GM19023 (cell line): Measurements from ENCODE around the gene CAMTA1.

ENCODE experiments used
- ATAC-seq: cut with Tn5 transposase; IDR thresholded peaks from one replicate; pipeline ENCODE4 v1.9.1; 2021; ENCODE audit warnings: mild to moderate bottlenecking, moderate library complexity; ENCODE audit not compliant: unreplicated experiment

CAMTA1 gene

DNA sequence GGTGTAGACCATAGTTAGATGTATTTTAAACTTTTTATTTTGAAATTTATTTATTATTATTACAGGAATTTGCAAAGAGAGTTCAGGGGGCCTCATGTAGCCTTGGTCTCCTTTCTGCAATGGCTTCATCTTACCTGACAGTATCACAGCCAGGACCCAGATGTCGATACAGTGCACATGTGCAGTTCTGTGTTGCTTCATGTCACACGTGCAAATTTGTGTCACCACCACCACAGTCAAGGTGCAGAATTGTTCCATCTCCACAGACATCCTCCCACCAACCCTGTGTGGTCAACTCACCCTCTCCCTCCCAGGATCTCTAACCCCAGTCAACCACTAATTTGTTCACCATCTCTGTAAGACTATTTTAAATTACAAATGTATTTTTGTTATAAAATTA is 184.5 kb downstream of the CAMTA1 start:
- ATAC-seq: no peak

DNA sequence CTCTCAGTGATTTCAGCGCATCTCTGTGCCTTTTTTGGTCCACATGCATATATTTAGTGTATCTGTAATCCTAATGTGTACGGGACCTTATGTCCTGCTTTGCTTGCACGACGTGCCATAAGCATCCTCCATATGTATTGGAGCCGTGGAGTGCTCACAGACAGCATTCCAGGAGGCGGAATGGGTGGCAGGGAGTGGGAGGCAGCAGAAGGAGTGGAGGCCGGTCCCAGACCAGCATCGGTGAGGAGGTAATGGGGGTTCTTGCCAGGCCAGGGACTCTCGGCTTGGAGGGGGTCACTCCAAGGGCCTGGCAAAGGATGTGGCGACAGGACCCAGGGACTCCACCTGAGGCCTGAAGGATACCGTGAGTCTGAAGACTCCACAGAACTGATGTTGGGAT is 185.0 kb downstream of the CAMTA1 start:
- ATAC-seq: no peak

DNA sequence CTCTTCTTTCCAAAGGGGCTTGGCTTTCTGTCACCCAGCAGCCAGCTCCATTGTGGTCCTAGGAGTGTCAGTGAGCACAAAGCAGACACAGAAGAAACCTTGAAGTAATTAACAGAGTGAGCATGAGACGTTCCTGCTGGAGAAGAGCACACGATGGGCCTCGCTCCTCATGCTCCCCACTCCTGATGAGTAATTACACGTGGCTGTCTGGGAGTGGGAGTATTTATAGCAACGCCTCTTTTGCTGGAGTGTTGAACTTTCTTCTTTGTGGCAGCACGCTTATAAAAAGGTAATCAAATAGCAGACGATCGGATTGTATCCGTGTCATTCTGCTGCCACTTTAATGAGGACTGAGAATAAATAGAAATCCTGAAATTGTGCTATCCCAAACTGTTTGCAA is 185.8 kb downstream of the CAMTA1 start:
- ATAC-seq: no peak

DNA sequence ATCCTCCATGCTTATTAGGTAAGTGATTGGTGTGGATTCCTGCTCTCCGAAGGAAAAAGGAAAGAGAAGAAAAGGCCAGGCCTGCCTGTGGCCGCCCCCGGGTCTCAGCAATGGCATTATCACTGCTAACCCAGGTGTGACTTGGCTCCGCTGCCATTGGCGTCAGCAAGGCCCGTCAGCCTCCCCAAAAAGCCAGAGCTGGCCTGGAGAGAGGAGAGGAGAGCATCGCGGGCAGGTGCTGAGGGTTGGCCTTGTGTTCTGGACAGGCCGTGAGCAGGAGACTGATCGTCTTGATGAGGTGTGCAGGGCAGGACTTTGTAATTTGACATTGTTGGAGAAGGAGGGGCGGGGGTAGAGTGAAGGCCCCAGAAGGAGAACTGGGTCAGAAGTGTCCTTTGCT is 186.4 kb downstream of the CAMTA1 start:
- ATAC-seq: no peak

DNA sequence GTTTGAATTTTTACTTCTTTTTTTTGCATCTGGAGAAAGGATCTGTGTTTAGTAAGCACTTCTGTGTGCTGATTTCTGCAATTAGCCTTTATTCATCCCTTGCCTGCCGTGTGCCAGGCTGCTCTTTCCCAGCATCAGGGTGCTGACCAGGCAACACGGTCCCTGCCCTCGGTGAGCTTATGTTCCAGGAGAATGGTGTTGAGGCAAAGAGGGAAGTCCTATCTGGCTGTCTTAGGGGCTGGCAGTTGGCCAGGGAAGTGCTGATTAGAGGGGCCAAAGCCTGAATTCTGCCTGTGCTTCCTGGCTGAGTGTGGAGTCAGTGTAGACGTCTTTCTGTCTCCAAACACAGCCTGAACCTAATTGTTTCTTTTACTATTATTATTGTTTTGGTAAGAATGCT is 187.1 kb downstream of the CAMTA1 start:
- no peak for ATAC-seq

DNA sequence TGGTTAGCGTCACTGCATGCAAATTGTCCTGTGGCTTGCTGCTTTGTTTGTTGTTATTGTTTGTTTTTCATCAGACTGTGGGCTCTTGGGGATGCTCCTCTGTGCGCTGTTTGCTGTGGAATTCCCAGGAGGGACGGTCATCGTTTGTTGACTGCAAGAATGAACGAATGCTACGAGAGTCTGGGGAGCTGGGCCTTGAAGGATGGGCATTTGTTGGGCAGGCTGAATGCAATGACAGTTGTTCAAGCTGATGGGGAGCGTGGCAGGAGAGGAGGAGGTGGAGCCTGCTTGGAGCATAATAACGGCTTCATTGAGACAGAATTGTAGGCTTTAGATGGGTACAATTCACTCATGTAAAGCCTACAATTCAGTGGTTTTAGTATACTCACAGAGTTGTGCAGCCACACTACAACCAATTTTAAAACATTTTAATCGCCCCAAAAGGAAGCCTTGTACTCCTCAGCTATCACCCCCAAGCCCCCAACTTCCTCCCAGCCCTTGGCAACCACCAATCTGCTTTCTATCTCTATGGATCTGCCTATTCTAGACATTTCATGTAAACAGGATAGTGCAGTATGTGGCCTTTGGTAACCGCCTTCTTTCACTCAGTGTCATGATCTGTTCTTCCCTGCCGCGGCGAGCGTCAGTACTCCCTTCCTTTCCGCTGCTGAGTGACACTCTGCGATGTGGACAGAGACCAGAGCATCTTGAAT is 190.2 kb downstream of the CAMTA1 start:
- no peak for ATAC-seq

DNA sequence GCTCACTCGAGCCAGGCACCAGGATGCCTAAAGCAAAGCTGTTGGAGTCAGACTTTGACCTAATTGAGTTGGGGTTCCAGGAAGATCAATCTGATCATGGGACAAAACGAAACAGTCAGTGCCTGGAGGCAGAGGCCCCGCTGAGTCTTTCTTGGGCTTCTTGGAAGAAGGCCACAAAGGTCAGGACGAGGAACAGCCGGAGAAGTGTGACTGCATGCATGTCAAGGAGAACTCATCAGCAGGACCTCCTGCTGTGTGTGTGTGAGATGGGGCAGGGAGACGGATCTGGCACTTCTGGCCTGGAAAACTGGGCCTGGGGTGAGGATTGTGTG is 190.8 kb downstream of the CAMTA1 start:
- ATAC-seq: no peak

DNA sequence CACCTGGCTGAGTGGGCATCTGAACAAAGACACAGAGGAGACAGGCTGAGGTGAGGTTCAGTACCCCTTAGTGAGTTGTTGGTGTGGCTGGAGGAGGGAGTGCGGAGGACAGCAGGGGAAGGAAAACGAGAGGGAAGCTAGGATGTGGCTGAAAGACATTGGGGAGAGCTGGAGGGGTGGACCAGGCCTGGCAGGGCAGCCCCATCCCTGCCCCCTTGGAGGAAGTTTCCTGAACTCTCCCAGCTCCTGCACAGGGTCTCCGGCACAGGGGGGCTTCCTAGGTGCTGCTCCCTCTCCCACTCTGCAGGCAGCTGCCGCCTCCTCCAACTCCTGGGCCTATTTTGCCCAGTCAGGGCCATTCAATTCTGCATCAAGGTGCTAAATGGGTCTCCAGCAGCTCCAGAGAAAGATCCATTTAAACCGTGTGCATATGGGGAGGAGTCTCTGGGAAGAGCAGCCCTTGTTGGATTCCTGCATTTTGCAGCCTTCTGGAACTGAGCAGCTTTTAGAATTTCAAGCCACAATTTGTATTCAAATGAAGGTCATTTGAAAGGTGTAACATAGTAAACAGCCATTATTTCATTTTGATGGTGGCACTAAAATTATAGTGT is 193.9 kb downstream of the CAMTA1 start:
- ATAC-seq: no peak

DNA sequence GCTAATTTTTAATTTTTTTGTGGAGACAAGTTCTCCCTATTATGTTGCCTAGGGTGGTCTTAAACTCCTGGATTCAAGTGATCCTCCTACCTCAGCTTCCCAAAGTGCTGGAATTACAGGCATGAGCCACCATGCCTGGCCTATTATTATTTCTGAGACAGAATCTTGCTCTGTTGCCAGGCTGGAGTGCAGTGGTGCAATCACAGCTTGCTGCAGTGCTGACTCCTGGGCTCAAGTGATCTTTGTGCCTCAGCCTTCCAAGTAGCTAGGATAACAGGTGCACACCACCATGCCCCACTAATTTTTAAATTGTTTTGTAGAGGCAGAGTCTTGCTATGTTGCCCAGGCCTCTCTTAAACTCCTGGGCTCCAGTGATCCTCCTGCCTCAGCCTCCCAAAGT is 196.3 kb downstream of the CAMTA1 start:
- no peak for ATAC-seq

DNA sequence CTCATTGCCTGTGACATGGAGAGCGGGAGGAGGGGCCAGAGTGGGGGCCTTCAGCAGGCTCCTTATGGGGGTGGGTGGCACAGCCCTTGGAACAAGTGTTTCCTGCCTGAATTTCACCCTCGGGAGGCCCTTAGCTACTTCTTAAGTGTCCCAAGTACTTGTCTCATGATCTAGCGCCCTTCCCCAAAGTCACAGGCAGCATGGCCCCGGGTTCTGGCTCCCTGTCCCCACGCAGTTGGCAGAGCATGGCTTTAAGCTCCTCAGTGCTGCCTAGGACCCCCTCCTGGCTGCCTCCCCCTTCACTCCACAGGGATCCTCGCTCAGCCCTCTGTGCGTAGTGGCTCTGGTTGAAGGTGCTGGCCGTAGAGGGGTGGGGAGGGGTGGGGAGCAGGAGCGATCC is 197.2 kb downstream of the CAMTA1 start:
- ATAC-seq: no peak

DNA sequence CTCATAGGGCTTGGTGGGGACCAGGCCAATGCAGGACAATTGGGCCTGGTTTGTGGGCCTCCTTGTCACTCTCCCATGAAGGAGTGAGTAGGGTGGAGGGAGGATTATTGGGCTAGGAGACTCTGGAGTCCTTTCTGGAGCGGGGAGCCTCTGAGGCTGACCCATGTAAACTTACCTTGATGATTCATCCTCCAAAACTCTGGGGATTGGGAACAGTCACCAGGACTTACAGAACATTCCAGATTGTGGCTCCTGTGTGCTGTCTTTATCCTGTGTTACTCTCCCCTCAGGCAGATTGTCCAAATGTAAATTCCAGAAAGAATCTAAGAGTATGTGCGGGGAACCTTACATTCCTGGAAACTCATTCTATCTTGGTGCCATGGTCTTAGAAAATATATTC is 197.6 kb downstream of the CAMTA1 start:
- no peak for ATAC-seq

DNA sequence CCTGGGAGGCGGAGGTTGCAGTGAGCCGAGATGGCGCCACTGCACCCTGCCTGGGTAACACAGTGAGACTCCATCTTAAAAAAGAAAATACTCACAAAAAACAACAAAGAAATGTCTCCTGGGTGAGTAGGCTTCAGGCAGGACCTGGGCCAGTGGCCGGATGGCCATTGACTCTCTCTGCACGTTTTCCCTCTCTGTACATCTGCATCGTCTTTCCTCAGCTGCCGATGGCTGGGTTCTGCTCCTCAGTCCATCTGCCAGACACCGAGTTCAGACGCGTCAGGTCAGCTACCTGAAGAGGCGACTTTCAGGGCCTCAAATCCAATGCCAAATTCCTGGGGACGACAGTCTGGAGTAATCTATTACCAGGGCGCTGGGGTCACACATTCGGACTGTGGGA is 199.3 kb downstream of the CAMTA1 start:
- ATAC-seq: no peak

DNA sequence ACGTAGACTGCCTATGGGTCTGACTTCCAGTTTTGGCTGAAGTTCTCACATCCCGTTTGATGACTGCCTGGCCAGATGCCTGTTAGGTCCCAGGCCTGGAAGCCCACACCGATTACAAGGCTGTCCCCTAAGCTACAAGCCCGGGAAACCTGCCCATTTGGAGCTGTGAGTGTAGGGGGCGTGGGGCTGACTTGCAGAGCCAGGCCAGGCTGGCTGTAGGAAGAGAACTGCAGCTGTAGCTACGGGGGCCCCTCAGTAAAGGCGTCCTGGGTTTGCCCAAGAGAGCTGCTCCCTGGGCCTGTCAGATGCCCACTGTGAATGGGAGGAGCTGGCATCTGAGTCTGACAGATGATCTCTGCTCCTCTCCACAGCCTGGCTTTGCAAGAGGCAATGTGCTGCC is 199.7 kb downstream of the CAMTA1 start:
- no peak for ATAC-seq

DNA sequence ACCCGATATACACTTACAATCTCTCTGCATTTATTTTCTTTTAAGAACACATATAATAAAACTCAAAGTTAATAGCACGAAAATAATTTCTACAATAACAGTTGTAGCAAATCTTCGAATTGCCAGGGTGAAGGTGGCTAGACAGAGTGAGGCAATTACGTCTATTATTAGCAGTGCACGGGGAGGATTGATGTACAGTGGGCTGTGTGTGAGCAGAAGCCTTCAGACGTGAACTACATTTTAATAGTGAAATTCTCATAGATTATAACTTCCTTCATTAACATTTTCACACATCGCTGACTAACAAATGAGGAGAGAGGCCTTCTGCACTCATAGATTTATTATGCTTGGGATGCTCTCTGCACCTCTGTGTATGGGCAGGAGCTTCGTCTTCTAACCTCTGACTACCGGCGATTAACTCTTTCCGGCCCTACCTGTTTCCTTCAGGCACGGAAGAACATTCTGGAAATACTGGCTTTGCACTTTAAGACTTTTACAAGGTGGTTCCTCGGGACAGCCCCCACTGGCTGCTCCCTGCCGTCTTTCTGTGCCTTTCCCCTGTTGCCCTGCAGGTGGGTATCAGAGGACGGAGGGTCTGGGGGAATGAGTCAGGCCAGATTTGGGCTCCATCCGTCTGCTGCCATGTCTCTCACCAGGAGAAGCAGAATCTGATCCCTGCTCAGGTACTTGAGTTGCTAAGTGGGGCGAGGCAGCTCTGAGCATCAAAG is 200.5 kb downstream of the CAMTA1 start:
- ATAC-seq: no peak

DNA sequence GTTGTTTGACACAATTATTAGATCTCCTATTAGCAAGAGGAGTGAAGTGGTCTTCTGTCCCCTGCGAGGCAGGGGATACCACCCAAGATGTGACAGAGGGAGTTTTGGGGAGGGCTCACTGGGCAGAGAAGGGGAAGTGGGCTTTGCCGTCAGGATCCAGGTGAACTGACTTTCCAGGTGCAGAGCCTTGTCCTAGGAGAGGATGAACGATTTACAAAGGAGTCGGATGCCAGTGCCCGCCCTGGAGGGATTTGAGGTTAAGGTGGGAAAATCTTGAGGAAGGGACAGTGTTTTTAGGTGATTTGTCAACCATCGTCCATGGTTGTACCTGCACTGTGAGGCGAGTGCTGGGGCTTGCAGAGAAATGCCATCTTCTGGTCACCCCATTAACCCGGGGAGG is 201.0 kb downstream of the CAMTA1 start:
- ATAC-seq: no peak

DNA sequence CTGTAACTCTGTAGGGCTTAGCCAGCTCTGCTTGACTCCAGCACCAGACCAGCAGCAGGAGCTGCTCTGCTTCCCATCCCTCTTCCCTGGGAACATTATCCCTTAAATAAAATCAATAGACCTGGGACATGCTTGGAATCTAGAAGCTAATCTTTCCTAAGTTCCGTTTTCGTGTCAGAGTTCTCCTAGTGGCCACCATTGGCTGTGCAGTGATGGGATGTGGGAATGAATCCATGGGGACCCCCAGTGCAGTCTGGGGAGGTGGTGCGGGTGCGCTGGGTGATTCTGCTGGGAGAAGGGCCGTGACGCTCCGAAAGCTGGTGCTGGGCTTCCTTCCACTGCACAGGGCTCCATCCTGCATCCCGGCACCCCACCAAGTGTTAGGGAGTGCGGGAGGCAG is 202.7 kb downstream of the CAMTA1 start:
- ATAC-seq: no peak

DNA sequence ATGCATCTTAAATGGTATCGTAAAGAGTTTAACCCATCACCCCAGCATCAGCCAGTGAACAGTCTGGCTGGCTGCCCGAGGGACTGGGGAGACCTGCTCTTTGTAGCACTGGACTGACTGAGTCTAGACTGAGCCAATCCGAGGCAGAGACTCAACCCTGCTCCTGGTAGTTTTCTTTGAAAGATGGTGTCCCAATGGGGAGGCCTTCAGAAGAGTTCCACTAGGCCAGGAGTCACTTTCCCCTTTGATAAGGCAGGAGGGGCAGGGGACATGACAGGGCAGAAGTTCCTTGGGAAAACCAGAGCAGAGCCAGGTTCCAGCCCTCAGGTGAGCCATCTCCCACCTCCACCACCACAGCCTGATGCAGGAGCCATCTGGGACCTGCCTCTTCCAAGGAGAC is 203.5 kb downstream of the CAMTA1 start:
- ATAC-seq: no peak

DNA sequence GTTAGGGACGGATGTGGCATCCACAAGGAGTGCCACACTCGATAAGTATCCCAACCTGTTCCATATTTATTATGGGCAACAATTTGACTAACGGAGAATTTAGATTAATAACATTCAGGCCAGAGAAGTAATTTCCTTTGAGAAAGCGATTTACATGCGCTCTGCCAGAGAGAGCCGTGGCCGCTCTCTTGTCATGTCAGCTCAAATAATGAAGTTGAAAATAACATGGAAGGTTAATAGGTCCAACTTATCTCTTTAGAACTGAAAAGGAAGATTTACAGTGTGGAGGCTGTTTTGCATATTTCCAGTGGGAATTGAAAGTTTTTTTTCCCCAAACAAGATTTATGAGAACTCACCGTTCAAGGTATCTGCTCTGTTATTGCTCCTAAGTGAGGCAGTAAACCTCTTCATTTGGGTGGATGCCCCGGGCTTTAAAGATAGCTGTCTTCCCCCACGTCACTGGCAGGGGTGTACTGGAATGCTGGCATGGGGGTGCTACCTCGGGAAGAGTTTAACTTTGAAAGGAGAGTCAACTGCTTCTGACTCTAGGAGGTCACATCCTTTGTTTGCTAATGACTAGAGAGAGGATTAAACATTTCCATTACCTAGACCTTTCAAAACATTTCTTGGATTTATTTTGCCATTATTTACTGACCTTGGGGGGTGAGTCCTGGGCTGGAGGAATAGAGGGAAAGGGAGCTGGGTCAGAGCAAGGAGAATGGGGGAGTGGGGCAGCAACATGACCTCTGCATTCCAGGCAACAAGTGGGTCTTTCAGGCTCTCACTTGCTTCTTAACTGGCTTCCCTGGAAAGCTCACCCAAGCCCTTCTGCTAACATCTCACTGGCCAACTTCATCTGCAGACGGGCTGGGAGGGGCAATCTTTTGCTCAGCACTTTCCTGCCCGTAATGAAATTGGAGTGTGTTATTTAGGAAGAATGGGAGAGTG is 204.2 kb downstream of the CAMTA1 start:
- ATAC-seq: no peak

DNA sequence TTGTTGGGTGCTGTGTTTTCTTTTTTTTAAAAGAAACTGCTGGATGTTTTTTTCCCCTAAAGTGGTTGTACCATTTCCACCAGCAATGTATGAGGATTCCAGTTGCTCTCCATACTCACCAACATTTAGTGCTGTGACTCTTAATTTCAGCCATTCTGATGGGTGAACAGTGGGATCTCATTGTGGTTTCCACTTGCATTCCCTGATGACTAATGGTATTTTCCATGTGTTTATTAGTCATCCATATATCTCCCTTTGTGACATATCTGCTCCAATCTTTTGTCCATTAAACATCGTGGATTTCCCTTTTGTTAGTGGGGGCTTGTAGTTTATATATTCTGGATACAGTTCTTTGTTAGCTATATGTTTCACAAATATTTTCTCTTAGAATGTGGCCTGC is 206.0 kb downstream of the CAMTA1 start:
- ATAC-seq: no peak

DNA sequence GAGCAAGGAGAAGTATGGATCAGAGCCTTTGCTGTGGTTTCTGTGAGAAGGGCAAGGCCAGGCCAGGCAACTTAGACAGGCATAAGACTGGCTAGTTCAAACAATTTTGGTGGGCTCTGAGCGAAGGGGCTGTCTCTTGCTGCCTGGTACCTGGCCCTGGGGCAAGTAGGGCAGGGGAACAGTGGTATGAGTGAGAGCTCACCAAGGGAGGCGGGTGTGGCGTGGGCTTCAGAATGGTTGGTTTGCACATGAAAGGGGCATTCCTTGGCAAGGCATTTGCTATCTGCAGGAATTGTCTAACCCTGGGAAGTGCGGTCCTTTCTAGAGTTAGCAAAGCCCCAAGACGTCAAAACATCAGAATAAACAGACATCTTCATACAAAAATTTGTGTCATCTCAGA is 210.5 kb downstream of the CAMTA1 start:
- no peak for ATAC-seq

DNA sequence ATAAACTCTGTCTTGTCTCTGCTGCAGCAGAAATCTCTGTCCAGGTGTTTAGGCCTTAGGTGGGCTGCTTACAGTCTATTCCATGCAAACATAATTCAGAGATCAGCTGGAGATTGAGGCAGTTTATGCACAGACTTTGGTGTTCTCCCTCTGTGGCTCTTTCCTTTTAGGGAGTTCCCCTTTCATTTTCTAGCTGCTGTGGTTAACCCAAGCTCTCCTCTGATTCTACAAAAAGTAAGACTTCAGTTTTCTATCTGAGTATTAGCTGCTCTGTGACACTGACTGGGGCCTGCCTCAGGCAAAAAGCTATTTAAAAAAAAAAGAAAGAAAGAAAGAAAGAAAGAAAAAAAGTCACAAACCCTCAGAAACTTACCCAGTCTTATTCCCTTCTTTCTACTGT is 211.1 kb downstream of the CAMTA1 start:
- no peak for ATAC-seq
